Neural cell (in vitro differentiated cells): ENCODE data around the gene CERS1. TPM values are rescaled to one million over a fixed set of nuclear protein-coding genes. Genes with fewer than 3 reads are reported as not detected.

ENCODE experiments used
- H2AFZ ChIP-seq: fragments of 200-600, 300-800 bp; sonication (generic), shearing (Covaris generic); 2 replicates; pipeline ENCODE4 v1.6.0; 2014; ENCODE audit warnings: low read depth, mild to moderate bottlenecking, antibody characterized with exemption, low read length, moderate library complexity
- H3F3A ChIP-seq: fragments of 200-600 bp; shearing (Covaris generic); 2 replicates; pipeline ENCODE4 v1.6.1; 2016; ENCODE audit warnings: mild to moderate bottlenecking, moderate library complexity, mixed read lengths, antibody characterized with exemption, low read length; ENCODE audit not compliant: insufficient read depth, poor library complexity, severe bottlenecking
- H3K27ac ChIP-seq: fragments of 200-600, 300-800 bp; sonication (generic), shearing (Covaris generic); 2 replicates; pipeline ENCODE4 v1.5.1; 2014; ENCODE audit warnings: mild to moderate bottlenecking, low read length, moderate library complexity
- H3K27me3 ChIP-seq: fragments of 300-800, 200-600 bp; sonication (generic), shearing (Covaris generic); 2 replicates; pipeline ENCODE4 v1.6.0; 2014; ENCODE audit warnings: mild to moderate bottlenecking, low read depth, low read length, moderate library complexity; ENCODE audit not compliant: insufficient read depth
- H3K36me3 ChIP-seq: fragments of 300-800, 200-600 bp; sonication (generic), shearing (Covaris generic); 2 replicates; pipeline ENCODE4 v1.5.1; 2014; ENCODE audit warnings: mild to moderate bottlenecking, antibody characterized with exemption, low read length, moderate library complexity; ENCODE audit not compliant: insufficient read depth
- H3K4me2 ChIP-seq: fragments of 300-800, 200-600 bp; sonication (generic), shearing (Covaris generic); 2 replicates; pipeline ENCODE4 v1.6.0; 2014; ENCODE audit warnings: mild to moderate bottlenecking, low read length
- H3K4me3 ChIP-seq: fragments of 300-800, 200-600 bp; sonication (generic), shearing (Covaris generic); 2 replicates; pipeline ENCODE4 v1.5.1; 2014; ENCODE audit warnings: mild to moderate bottlenecking, low read length, moderate library complexity
- H3K79me2 ChIP-seq: fragments of 200-600 bp; shearing (Covaris generic); replicated peaks from 2 replicates; pipeline ENCODE4 v1.6.0; 2014; ENCODE audit warnings: mild to moderate bottlenecking, low read length, moderate library complexity; ENCODE audit not compliant: insufficient read depth
- H3K9ac ChIP-seq: fragments of 300-800, 200-600 bp; sonication (generic), shearing (Covaris generic); 2 replicates; pipeline ENCODE4 v1.6.1; 2016; ENCODE audit warnings: mild to moderate bottlenecking, low read length, mixed read lengths
- H3K9me2 ChIP-seq: fragments of 200-600 bp; shearing (Covaris generic); 2 replicates; pipeline ENCODE4 v1.6.1; 2016; ENCODE audit warnings: mild to moderate bottlenecking, low read length, mixed read lengths; ENCODE audit not compliant: insufficient read depth
- H3K9me3 ChIP-seq: fragments of 200-600, 300-800 bp; sonication (generic), shearing (Covaris generic); 2 replicates; pipeline ENCODE4 v1.6.1; 2016; ENCODE audit warnings: mild to moderate bottlenecking, mixed run types, low read length, moderate library complexity, mixed read lengths
- H4K20me1 ChIP-seq: fragments of 200-600 bp; shearing (Covaris generic); 2 replicates; pipeline ENCODE4 v1.6.1; 2016; ENCODE audit warnings: mild to moderate bottlenecking, mixed run types; ENCODE audit not compliant: insufficient read depth
- CTCF ChIP-seq: fragments of 450-650 bp; IDR thresholded peaks from 2 replicates; pipeline ENCODE4 v1.5.1; 2014; ENCODE audit warnings: antibody characterized with exemption, mild to moderate bottlenecking, moderate library complexity; ENCODE audit not compliant: poor library complexity, severe bottlenecking
- EP300 ChIP-seq: fragments of 450-650 bp; conservative IDR thresholded peaks from 2 replicates; pipeline ENCODE4 v1.6.1; 2014; ENCODE audit warnings: antibody characterized with exemption, mild to moderate bottlenecking, moderate library complexity; ENCODE audit not compliant: poor library complexity, severe bottlenecking
- EZH2 ChIP-seq: fragments of 200-600, 300-800 bp; shearing (Covaris generic), sonication (generic); IDR thresholded peaks from 2 replicates; pipeline ENCODE4 v1.6.1; 2014; ENCODE audit warnings: antibody characterized with exemption, low read length, borderline replicate concordance, mild to moderate bottlenecking; ENCODE audit not compliant: insufficient read depth, poor library complexity, severe bottlenecking
- MXI1 ChIP-seq: fragments of 450-650 bp; conservative IDR thresholded peaks from 2 replicates; pipeline ENCODE4 v1.6.1; 2014; ENCODE audit warnings: antibody characterized with exemption, mild to moderate bottlenecking; ENCODE audit not compliant: poor library complexity, severe bottlenecking
- POLR2AphosphoS5 ChIP-seq: IDR thresholded peaks from 2 replicates; pipeline ENCODE4 v1.6.1; 2012
- RAD21 ChIP-seq: fragments of 450-650 bp; conservative IDR thresholded peaks from 2 replicates; pipeline ENCODE4 v1.6.1; 2014; ENCODE audit warnings: antibody characterized with exemption, mild to moderate bottlenecking, moderate library complexity
- REST ChIP-seq: IDR thresholded peaks from 2 replicates; pipeline ENCODE4 v1.6.1; 2012; ENCODE audit warnings: borderline replicate concordance
- SMC3 ChIP-seq: fragments of 450-650 bp; conservative IDR thresholded peaks from 2 replicates; pipeline ENCODE4 v1.6.1; 2014; ENCODE audit warnings: antibody characterized with exemption, mild to moderate bottlenecking, moderate library complexity; ENCODE audit not compliant: poor library complexity
- TAF1 ChIP-seq: IDR thresholded peaks from 2 replicates; pipeline ENCODE4 v1.6.1; 2012; ENCODE audit warnings: low read depth
- polyA plus RNA-seq: library from polyadenylated mRNA; depleted of rRNA; stranded (reverse); fragments of >200 nt; gene quantifications from 2 replicates; pipeline ENCODE4 v1.2.3, GENCODE V29; 2014

CERS1 gene
- polyA plus RNA-seq, 1 donor from 2014 or later: 19.1 TPM

GRCh38 chr19:18849838-18850400 lies 46.0 kb downstream of the CERS1 start:
- TF ChIP-seq SMC3 (no peak), EZH2 (no peak), EP300 (no peak)
- H3K27me3 ChIP-seq: no peaks in the 10 kb centered on the region
- no peaks in the 10 kb centered on the region for H3K9me3 ChIP-seq
- peaks cover 5% of the 10 kb centered on the region for H4K20me1 ChIP-seq
- no peaks in the 10 kb centered on the region for H3F3A ChIP-seq
- H3K4me2 ChIP-seq: no peak overlapping the region
- H3K27ac ChIP-seq: no peak overlapping the region
- H2AFZ ChIP-seq: no peak overlapping the region
- H3K36me3 ChIP-seq: no peaks in the 10 kb centered on the region
- no peaks in the 10 kb centered on the region for H3K9me2 ChIP-seq
- peaks cover 10% of the 10 kb centered on the region for H3K79me2 ChIP-seq
- no peak overlapping the region for H3K4me3 ChIP-seq
- no peak overlapping the region for H3K9ac ChIP-seq

GRCh38 chr19:18848878-18849661 lies 46.9 kb downstream of the CERS1 start:
- peaks cover 10% of the 10 kb centered on the region for H3K79me2 ChIP-seq

More at GRCh38 chr19:18848878-18849661, 46.9 kb downstream of the CERS1 start:
- H3K27me3 ChIP-seq: no peaks in the 10 kb centered on the region
- no peak overlapping the region for H3K4me3 ChIP-seq
- TF ChIP-seq REST (no peak), MXI1 (no peak), EZH2 (no peak), TAF1 (no peak), CTCF (no peak), SMC3 (no peak), RAD21 (no peak), EP300 (no peak), POLR2AphosphoS5 (no peak)
- no peaks in the 10 kb centered on the region for H3F3A ChIP-seq
- no peak overlapping the region for H2AFZ ChIP-seq
- H3K36me3 ChIP-seq: no peaks in the 10 kb centered on the region
- no peak overlapping the region for H3K9ac ChIP-seq
- peaks cover 5% of the 10 kb centered on the region for H4K20me1 ChIP-seq
- H3K9me2 ChIP-seq: no peaks in the 10 kb centered on the region
- H3K4me2 ChIP-seq: no peak overlapping the region
- no peaks in the 10 kb centered on the region for H3K9me3 ChIP-seq
- no peak overlapping the region for H3K27ac ChIP-seq
